Measurements from ENCODE around the gene STAM2.

- TF ChIP-seq CTCF (IDR thresholded peaks at IDR 0.05) (no peak), POLR2A (IDR thresholded peaks at IDR 0.05) (no peak)
Measured at GRCh38 chr2:152103271-152103670, 72.3 kb downstream of the STAM2 start.

Measured in adrenal gland (tissue), 5 donors.